Inflammatory macrophage treated with lipopolysaccharide for 1 hour (primary cell): ENCODE measurements around the gene BMP10.

Source experiments
- DNase-seq, 2 donors: peaks; one replicate each; pipeline ENCODE4 v3.0.0-alpha.2; 2020 to 2022

BMP10 gene

DNA sequence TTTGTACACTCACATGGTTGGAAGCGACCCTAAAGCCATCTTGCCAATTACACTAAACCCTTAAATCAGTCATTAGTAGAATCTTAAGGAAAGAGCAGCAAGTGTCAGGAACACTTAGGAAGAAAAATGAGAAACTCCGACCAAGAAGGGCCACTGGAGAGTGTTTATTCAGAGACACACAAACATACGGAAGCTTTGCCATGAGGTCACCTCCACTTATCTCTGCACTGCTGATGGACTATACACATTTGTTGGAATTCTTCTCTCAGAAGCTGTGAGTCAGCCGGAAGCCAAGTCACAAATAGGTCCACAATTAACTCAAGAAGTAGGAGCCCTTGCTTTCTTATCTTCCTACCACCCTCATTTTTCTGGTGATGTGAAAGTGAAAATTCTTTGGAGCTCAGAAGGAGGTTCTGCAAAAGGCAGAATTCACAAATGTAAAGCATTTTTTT, 21.6 kb downstream of the BMP10 start:
- no peak for DNase-seq

DNA sequence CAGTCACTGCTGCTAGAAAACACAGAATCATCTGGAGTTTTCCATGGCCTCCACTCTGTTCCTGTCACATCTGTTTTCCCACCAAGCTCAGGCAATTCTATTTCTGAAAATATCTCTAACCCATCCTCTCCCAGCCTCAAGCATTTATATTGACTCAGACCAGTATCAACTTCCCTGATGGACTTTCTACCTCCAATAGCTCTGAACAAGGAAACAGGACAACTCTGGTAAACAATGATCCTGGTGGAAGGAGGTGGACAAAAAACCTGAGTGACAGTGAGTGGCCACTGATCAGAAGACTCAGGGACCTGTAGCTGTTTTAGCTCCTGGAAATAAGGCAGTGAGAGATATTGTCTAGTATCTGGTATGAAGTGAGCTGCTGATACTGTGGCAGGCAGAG, 23.4 kb downstream of the BMP10 start:
- DNase-seq: no peak

DNA sequence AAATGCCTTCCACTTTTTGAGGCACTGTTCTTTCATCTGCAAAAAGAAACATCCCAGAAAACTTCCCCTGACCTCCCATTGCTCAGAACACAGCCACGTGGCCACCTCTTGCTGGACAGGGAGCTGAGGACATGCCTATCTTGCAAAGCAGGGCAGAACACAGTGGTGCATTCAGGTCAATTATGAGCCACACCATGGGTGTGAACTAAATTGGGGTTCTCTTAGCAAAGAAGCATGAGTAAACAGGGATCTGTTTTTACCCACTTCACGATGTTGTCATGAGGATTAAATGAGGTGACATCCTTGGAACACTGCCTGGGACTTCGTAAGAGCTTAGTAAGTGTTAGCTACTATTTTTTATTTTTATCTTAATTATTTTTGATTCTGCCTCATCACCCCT, 25.1 kb downstream of the BMP10 start:
- DNase-seq: no peak

DNA sequence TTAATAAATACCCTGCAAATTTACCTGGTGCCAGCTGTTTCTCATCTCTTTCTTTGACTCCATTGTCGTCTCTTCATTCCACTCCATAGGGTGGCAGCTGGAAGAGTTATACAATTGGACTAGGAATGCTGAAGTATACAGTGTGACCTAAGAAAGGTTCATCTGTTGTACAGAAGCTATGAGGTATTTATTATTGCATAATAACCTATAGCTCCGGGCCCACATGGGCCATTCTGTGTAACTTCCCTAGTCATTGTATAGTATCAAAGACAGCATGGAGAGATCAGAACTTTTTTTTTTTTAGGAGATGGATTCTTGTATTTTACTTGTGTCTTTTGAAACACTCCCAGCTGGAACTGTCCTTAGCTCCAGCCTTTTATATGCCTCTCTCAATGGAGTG, 26.2 kb downstream of the BMP10 start:
- DNase-seq: peak in 1 of 2 donors; percentile 22

DNA sequence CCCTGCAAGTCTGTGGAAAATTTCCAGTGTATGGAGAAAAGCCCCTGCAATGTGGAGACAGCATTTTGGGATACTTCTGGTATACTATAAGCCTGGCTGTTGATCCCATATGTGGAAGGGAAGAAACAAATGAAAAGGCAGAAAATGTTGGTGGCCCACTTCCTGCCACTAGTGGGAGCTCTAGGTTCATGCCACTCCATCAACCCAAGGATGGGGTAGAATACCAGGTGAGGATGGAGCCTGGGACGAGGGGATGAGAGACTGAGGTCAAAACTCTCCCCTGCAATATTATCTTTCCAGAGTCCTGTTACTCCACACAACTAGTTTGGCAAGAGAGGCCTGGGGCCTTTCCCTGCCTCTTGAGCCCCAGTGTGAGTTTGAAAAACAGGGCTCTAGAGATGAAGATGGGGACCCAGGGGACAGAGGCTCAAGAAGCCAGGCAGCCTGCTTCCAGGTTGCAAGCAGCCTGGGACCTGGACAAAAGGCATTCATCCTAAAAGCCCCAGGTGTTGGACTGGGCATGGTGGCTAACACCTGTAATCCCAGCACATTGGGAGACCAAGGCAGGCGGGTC, 31.9 kb downstream of the BMP10 start:
- DNase-seq: peak in 1 of 2 donors; percentile 74

DNA sequence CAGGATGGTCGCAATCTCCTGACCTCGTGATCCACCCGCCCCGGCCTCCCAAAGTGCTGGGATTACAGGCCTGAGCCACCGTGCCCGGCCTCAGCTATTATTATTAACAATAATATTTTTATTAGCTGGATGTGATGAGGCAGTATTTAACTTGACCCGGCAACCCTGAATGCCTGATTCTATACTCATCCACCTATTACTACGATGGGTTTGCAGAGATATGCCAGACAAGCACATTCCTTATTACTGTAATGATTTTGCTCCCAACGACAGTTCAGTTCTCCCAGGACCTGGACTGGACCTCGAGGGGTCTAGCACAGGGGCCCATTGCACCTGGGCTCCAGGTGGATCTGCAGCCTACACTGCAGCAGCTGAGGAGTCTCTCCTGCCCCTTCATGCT, 32.6 kb downstream of the BMP10 start:
- no peak for DNase-seq

DNA sequence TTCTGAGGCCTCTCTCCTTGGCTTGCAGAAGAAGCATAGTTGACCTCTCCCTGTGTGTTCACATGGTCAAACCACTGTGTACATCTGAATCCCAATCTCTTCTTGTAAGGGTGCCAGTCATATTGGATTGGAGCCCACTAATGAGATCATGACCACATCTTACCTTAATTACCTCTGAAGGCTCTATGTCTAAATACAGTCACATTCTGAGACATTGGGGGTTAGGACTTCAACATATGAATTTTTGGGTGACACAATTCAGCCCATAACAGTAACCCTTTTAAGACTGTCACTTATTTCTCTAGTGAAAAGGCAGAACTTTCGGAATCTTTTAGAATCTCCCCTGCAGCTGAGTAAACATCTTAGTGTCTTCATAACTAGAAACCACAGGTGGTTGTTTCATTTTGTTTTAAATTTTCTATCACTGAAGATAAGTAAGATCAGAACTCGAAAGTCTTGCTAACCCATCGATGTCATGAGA, 33.3 kb downstream of the BMP10 start:
- DNase-seq: no peak

DNA sequence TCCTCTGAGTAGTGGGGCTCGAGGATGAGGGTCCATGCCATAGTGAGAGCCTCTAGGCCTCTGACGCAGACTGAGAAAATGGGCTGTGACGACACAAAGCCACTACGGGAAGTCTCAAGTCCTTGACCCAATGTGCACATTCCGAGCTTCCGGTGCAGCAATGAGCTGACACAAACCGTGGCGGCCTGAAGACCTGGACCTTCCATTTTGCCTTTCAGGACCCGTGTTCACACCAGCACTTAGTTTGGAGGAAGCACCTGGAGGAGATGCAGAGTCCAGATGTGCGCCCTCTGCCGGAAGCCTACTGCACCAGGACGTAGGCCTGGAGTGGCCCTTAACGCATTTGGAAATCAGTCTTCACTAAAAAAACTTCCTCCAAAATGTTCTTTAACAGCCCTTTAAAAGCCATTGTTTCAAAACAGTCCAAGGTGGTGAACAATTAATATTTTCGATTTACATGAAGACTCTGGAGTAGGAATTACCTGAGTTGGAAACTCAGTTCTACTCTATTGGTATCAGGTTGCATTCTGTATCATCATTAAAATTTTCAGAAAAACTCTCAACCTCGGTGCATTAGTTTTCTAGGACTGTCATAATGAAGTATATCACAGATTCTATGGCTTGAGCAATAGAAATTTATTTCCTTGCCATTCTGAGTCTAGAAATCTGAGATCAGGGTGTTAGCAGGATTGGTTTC, 33.9 kb downstream of the BMP10 start:
- DNase-seq: peak; percentile 56 to 93

DNA sequence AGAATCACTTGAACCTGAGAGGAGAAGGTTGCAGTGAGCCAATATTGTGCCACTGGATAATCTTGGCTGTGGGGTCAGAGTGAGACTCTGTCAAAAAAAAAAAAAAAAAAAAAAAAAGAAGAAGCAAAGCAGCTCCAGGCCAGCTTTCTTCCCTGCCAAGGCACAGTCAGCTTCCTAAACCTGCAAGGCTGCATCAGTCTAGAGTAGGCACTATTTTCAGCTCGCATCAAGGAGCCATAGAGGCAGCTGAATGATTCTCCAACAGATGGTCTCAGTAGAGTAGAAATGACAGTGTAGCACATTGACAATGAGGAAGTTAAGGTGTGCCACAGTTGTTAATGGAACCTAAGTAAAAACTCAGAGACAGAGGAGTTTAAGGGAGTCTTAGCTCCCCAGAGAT, 35.6 kb downstream of the BMP10 start:
- DNase-seq: peak; percentile 39 to 45

DNA sequence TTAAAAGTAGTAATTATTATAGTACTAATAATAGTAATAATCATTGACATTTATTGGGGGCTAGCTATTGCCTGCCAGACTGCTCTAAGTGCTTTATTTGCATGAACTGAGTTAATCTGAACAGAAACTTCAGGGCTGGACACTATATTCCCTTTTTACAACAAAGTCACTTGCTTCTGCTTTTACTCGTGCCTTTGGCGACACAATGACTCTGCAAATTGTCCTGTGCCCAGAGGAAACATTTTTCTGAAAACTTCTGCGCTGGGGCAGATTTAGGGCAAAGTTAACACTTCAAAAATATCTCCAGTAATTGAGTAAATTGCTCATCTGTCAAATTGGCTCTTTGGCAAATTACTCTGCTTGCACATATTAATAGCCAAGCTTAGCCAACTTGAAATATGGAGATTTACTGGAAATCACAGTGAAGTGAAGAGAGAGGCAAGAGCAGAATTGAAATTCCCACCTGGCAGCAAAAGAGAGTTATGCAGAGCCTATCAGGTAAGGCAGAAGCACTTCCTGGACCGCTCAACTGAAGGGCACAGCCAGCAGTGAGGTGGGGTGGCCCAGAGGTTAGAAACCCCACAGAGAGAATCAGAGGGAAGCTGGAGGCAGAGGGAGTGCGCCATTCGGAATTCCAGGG, 36.3 kb downstream of the BMP10 start:
- peak; percentile 81 to 86 for DNase-seq

DNA sequence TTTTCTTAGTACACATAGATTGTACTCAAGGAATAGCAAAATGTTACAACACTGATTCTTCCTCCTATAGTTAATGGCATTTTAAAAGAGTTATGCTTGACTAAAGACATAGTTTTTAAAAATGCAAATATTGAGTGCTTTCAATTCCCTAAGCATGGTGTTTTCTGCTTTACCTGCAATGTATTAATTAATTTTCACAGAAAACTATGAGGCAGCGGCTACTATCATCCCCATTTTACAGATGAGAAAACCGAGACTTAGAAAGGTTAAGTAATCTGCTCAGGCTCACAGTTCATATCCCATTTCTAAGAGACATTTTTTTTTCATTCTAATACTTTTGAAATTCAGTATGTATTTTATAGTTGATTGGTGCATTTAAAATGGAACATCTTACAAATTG, 38.0 kb downstream of the BMP10 start:
- DNase-seq: no peak

DNA sequence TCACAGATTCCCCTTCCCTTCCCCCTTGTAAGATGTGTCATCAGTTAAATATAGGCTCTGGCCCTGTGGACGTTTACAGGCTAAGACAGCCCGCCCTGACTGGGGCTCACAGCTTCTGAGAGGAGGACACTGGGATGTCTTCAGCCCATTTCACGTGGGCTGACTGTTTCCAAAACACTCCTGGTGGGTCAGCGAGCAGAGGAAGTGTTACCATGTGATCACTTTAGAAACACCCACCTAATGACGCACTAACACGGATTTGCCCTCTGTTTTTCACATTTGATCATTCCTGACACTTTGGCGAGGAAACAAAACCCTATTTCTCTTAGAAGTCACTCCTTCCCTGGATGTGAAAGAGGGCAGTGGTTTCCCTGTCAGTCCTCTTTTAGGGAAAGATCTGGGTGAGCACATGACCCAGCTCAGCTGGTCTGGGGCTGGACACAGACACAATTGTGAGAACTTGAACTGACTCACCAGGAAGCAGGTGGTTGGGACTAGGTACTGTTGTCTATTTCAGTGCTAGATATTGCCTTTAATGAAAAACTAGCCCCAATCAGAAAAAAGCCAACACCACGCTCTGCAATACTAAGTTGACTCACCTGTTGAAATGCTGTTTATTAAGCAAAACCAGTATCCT, 38.8 kb downstream of the BMP10 start:
- DNase-seq: peak in 1 of 2 donors; percentile 96

DNA sequence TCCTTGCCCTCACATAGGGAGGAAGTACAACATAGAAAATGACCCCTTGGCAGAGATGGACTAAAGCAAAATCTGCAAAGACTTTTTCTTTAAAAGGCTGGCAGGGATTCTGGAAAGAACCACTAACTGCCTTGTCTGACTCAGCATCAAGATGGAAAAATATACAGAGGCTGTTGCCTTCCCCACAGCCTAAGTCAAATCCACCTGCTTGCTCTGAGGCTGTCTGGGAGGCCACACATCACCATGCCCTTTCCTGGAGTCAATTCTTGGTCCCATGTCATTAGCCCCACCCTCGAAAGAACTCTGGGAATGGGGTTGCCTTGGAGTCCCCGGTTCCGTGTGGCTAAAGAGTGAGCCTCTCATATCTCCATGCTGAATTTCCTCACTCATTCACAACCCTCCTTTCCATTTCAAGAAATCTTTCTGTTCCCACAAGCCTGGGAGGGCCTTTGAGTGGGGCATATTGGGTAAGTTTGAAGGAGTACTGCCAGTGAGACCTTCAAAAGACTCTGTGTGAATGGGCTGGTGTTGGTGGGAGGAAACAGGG, 39.4 kb downstream of the BMP10 start:
- DNase-seq: peak in 1 of 2 donors; percentile 100

DNA sequence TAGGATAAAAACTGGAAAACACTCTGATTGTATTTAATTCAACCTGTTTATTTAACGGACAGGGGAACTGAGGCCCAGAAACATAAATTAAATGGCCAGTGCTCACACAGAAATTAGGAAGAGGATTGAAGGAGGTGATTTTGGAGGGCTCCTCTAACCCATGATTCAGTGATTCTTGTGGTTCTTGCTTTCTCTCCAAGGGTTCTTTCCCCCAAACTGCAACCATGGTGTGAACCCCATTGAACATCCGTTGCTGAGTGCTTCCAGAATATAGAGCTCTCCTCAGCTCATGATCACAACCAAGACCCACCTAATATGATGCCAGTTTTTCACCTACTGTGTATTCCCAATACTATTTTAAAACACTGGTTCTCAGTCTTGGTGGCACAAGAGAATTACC, 41.4 kb downstream of the BMP10 start:
- DNase-seq: peak in 1 of 2 donors; percentile 36

DNA sequence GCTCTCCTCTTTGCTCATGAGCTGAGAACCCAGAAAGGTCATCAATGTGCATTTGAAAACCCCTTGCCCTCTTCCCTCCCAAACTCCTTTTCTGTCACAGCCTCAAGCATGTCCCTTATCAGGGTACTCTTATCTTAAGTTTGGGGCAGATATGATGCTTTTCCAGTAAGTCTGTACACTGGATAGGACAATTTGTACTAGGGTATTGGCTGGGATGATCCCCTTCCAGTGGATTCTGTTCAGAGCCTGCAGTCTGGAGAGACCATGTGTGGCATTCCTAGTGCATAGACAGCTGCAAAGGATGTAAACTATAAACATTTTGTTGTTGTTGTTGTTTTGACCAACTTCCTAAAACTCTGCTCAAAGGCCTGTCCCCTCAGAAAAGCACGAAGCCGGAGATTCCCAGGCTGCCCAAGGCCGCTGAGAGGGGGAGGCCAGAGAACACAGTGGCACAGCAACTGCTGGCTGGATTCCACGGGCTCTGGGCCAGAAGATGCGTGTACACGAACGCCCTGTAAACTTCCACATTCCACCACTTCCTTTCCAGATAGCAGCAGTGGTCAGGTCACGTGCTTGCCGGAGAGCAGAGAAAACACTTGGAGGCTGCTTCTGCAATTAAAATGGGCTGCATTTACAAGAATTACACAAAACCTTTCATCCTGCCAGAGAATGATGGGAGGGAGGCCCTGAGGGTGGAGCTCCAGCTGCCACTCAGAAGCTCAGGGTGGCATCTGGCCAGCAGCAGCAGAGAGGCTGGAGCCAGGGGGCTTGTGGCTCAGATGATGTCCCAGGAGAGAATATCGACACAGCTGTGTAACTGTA, 42.1 kb downstream of the BMP10 start:
- peak; percentile 94 to 98 for DNase-seq

DNA sequence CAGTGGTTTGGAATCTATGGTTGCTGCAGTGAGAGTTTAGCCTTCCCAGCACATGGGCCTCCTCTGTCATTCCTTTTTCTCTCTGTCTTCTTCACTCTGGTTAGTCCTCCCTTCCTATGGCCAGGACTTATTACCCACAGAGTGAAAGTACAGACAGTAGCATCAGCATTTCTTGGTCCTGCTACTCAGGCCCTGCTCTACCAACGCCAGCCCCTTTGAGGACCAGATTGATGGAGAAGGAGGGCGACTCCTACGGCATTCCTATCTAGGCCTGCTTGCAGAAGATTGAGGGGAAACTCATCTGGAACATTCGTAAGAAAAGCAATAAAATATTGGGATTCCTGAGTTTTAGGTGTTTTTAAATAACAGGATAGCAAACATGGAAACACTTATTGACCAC, 43.5 kb downstream of the BMP10 start:
- no peak for DNase-seq

DNA sequence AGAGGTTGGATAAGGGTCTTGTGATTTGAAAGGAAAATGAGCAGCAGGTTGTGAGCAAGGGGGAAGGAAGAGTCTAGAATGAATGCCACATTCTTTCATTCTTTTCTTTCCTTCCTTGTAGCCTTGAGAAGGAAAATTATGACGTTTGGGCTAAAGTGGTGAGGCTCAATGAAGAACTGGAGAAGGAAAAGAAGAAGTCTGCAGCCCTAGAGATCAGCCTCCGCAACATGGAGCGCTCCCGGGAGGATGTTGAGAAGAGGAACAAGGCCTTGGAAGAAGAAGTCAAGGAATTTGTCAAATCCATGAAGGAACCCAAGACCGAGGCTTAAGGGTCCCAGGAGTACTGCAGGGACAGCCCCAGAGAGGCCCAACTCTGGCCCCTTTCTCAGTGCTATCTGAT, 45.3 kb downstream of the BMP10 start:
- peak; percentile 48 to 49 for DNase-seq

DNA sequence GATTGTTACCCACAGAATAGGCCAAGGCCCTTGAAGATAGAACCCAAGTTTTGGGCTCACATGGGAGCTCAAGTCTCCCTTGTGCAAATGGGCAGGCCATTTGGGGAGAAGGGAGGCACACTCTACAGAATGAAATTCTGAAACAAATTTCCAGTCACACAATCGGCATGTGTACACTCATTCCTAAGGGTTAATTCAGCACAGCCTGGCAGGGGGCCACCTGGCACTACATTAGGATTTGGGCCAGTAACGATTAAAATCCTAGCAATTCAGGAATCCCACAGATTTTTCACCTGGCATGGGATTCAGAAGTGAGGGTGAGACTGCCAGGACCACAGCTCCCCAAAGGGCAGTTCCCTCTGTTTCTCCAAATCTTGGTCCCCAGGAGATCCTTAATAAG, 46.4 kb downstream of the BMP10 start:
- DNase-seq: no peak

DNA sequence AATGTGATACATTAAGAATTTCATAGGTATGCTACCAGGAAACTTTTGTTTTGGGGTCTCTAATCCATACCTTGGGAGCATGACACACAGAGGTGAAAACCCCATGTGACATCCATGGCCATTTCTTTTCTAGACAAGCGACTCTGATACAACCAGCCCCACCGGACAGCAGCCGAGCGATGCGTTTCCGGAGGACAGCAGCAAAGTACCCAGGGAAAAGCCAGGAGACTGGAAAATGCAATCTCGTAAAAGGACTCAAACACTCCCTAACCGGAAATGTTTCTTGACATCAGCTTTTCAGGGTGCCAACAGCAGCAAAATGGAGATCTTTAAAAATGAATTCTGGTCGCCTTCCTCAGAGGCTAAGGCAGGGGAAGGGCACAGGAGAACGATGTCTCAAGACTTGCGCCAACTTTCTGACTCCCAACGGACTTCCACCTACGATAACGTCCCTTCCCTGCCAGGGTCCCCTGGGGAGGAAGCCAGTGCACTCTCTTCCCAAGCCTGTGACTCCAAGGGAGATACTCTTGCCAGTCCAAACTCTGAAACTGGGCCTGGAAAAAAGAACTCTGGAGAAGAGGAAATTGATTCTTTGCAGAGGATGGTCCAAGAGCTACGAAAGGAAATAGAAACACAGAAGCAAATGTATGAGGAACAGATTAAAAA, 48.9 kb downstream of the BMP10 start:
- no peak for DNase-seq

DNA sequence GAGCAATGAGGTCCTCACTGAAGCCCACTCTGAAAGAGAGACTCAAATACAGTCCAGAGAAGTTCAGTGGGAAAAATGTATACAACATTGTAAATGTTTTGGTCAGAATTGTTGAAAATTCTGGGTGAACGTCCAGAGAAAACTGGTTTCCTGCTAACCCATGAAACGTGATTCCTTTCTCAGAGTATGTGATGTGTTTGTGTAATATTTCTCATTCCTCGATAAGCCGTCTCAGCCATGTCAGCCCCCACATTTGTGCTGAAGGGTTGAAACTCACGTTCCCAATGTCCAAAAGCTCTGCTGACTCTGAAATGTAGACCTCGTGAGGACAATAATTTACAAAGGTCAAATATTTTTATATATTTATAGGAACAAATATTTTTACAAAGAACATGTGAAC, 51.6 kb downstream of the BMP10 start:
- DNase-seq: no peak

DNA sequence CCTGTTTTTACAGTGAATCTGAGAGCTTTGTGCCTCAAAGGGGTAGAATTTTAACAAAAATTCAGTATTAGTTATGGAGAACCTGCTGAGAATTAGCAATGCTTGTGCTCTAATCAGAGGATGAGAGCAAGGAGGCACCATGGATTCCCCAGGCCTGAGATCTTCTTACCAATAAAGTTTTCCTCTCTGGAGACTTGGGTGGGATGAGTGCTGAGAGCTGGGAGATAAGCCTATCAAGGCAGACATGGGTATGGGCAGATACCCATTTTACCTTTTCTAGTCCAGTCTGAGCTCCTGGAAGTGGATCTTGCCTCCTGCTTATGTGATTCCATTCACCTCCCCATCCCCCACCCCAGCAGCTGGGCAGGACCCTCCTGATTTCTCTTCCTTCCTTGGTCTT, 53.9 kb downstream of the BMP10 start:
- no peak for DNase-seq
